Smooth muscle cell of the brain vasculature (primary cell): ENCODE measurements around the gene SLAMF9.

Experiments used
- DNase-seq: peaks from one replicate; pipeline ENCODE4 v3.0.0-alpha.2; 2012; ENCODE audit warnings: low read depth, low spot score

The SLAMF9 gene

DNA sequence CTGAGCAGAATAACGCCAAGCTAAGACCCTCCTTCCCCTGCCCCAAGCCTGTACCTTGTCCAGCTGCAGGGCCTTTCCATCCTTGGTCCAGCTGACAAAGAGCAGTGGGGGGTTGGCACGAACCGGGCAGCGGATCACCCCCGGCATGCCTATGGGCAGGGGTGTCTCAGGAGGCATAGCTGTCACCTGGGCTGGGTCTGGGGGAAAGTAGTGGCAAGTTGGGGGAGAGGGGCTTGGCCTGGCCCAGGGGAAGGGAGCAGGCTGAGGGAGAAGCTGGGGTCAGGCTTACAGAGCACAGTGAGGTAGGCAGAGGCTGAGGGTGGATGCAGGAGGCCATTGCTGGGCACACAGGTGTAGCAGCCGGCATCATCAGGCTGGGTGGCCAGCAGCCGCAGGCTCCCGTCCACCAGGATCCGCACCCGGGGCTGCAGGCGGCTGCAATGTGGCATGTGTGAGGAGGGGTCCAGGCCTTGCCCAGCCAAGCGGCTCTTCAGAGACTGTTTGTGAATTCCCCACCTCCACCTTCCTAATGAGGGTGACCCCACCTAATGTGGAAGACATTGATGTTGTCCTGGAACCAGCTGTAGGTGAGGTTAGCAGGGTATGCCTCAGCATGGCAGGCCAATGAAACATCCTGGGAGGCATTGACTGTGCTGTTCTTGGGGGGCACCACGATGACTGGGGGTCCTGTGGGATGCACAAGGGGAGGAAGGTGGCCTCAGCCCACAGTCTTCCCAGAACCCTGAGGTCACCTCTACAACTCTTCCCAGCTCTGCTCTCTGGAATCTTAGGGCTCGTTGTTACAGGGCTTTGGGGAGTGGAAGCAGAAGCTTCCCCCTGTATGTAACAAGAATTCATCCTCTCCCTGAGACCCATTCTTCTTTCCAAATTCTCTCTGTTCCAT is 19.6 kb downstream of the SLAMF9 start:
- no peak for DNase-seq

DNA sequence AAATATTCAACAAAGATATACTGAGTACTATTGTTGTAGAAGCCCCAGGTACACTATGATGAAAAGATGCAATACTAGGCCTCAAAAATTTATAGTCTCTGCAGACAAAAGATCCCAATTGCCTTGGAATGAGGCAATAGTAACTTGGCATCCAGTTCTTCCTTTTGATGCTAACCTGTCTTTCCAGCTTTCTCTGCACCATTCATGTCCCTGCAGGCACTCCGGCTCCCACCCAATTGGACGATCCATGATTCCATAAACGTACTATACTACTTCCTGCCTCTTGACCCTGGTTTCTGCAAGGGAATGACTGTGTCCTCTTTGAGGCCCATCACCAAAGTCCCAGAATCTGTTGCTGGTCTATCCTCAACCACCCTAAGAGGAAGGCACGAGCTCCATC is 20.7 kb downstream of the SLAMF9 start:
- no peak for DNase-seq

DNA sequence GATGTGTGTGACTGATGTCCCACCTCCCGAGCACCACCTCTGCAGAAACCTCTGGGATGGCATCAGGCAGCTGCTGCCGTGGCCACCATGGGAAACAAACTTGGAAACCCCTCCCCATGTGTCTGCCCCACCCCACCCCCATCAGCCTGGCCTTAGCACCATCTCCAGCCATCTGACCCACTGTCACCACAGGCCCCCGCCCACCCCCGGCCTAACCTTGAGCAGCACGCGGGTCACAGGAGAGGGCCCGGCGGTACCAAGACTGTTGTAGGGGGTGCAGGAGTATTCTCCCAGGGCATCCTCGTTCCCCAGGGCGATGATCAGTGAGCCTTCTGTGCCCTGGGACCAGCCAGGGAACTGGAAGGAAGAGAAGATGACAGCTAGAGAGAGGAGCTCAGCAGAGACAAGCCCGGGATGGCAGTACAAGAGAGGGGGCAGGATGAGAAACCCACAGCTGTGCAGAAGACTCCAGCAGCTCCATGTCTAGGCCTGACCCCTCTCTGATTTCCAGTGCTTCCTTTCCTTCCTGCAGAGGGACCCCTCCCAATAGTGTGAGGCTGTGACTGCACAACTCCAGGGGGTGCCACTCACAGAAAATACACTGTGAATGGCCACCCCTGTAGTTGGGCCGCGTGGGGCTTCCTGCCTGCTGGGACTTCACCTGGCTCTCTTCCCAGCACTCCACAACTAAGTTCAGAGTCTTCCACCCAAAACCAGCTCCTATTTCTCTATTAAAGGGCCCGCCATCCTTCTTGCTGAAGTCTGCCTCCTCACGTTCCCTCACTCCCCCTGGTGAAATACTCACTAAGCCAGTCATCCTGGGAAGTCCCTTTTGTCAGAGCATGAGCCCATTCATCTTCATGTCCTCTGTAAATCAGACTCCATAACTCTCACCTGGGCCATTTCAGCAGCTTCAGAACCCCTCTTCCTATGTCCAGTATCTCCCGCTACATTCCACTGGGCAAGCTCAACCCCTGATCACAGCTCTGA is 21.4 kb downstream of the SLAMF9 start:
- DNase-seq, result peak; percentile 37

DNA sequence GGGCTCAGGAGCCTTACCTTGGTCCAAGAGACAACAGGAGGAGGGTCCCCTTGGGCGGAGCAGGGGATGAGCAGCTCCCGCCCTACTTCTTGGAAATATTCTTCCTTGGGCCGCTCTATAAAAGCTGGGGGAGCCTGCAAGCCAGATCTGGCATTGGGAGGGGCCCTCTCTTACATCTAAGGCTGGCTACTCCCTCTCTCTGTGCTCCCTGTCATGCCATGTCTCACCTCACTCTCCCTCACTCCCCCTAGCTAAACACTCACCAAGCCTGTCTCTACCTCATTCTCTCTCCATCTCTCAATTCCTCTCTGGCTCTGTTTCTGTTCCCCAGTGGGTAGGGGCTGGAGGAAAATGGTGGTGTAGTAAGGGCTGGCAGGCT is 22.3 kb downstream of the SLAMF9 start:
- no peak for DNase-seq

DNA sequence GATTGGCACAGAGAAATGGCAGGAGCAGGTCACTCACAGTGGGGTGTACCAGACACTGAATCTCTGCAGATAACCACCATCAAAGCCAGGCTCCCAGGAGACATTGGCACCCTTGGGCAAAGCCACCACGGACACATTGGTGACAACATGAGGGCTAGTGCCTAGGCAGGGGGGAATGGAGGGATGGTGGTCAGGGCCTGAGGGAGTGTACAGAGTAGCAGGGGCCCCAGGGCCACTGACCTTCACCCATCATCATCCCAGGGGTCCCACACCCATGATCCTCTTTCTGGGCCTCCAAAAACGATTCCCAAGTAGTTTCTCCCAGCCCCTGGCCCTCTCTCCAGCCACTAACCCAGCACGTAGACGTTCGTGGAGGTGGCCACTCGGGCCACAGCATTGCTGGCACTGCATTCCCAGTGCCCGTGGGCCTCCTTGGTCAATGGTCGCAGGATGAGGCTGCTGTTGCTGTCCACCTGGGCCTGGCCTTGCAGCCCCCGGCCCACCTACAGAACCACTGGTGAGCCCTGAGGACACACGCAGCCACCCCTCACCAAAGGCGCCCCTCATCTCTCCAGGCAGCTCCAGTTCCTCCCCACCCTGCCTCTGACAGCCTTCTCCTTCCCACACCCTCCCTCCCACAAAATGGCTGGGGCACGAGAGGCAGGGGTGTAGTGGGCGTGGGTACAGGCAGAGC is 22.8 kb downstream of the SLAMF9 start:
- DNase-seq, result no peak

DNA sequence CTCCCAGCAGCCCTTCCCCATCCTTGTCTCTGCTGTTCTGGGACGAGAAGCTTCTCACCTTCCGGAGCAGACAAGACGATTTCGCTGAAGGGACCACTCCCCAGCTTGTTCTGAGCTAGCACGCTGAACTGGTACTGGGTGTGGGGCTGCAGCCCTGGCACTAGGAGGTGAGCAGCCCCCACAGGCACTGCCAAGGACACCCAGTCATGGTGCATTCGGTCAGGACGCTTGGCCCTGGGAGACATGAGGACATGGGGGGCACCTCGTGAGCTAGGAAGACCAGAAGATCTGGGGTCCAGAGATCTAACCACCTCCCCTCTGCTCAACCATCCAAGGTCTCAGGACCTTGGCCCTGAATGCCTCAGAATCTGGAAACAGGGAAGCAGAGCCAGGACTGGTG is 23.4 kb downstream of the SLAMF9 start:
- no peak for DNase-seq

DNA sequence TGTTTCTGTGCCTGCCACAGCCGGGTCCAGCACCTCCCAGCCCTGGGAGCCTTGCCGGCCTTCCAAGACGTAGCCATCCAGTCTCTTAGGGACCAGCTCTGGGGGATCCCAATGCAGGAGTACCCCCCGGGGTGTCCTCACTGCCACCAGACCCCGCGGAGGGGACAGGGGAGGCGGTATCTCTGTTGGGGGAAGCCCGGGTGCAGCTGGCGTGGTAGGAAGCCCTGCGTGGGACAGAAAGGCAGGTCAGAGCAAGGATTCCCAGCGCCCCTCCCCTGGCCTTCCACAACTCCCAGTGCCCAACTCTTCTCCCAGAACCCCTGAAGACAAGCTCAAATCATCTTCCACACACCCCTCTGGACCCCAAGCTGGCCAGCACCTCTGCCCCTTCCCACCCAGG is 23.8 kb downstream of the SLAMF9 start:
- DNase-seq, result no peak

DNA sequence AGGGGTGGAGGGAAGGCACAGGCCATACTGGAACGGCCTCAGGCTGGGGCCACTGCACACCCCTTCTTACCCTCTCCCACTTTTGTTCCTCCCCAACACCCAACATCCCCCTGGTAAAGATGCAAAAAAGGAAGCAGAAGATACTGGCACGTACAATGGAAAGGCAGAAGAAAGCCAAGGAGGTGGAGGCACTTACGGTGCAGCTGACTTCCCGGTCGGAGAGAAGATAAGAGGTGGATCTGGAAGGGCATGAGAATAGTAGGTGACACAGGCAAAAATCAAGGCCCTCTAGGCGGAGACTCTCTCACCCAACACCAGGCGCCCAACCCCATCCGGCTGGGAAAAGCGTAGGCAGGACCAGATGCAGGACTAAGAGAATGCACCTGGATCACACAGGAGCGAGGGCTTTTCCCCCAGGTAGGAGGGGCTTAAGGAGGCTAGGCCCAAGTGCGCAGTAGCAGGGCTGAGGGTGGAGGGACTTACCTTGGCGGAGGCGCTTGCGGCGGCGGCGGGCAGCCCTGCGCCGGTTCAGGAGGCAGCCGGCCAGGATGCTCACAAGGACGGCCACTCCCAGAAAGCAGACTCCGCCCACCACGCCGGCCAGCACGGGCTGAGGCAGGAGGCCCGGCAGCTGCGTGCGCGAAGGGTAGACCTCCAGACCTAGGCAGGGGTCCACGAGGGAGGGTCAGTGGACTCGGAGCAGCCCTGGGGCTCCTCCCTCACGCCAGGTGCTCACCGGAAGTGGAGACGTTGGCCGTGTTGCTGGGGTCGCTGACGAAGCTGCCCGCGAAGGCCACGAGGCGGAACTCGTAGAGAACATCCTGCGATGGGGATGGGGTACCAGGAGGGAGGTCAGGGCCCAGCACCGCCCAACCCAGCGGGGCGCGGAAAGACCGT is 24.6 kb downstream of the SLAMF9 start:
- DNase-seq, result no peak

DNA sequence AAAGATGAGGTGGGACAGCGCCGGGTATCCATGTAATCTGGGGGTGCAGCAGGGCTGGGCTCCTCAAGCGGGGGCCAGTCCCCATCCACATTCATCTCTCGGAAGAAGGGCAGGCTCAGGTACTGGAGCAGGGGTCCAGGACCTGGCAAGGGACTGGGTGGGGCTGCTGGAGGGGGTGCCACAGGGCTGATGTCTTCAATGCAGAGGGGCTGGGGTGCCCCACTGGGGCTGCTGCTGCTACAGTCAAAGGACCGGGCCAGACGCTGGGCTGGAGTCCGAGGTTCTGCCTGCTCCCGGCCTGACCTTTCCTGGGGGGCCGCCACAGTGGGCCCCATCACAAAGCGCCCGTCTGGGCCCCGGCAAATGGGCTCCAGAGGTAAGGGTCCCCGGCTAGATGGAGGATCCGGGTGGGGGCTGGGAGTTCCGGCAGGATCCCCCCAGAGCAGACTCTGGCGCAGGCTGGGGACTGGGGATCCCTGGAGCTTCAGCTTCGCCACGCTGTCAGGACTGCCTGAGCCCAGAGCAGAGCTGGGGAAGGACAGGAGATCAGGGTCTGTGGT is 25.5 kb downstream of the SLAMF9 start:
- DNase-seq, result no peak

DNA sequence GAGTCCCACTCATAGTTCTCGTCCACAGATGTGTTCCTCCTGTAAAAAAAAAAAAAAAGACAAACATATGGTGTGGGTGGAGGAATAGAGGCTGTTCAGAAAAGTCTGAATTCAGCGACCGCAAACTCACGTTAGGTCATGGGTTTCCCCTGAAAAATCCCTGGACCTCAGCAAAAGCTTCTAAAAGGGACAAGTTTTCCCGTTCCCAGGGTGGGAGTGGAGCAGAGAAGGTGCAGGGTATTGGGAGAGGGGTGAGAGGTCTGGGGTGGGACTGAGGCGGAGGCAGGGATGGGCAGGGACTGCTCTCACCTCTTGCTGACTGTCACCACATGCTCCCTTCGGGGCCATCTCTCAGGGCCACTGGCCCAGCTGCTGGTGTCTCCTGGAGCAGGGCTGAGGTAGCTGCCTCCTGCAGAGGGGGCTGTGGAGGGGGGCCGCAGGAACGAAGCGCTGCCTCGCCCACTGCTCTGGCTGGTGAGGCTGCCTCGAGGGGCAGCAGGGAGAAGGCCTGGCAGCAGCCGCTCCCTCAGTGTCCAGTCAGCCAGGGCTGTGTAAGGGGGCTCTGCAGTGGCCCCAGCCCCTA is 26.1 kb downstream of the SLAMF9 start:
- no peak for DNase-seq

DNA sequence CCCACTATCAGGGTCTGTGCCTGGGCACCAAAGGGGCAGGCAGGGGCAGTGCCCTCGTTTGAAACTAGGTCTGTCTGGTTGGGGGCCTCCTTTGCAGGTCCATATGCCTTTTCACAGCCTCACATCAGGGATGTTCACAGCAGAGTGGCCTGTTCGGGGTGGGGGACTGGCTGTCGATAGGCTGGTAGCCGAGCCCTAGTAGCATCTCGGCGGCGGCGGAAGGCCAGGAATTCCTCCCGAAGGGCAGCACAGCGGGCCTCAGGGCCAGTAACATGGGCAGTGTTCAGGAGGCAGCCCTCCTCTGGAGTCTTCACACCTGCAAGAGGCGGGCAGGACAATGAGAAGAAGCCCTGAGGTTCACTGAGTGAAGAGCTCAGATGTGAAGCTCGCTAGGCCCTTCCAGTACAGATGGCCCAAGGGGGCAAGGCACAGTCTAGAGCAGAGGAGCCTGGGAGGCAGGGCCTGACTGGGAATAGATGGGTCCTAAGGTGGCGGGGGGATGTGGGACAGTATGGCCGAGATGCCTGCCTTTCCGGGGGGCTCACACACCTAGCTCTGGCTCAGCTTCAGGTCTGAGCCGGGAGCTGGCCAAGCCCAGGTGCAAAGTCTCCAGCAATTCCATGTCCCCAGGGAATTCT is 26.7 kb downstream of the SLAMF9 start:
- DNase-seq, result no peak

DNA sequence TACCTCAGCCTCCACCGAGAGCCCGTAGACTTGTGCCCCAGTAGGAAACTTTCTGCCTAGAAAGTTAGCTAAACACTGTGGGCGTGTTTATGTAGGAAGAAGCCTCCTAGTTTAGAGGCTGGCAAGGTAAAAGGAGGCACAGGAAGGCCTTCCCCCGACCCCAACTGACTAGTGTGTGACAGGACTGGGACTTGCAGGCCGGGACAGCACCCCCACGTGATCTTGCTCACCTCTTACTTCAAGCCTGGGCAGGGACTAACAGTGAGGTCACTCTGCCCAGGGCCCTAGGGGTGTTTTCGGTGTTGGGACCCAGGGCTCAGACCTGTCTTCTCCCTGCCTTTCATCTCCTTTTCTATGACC is 28.3 kb downstream of the SLAMF9 start:
- no peak for DNase-seq

DNA sequence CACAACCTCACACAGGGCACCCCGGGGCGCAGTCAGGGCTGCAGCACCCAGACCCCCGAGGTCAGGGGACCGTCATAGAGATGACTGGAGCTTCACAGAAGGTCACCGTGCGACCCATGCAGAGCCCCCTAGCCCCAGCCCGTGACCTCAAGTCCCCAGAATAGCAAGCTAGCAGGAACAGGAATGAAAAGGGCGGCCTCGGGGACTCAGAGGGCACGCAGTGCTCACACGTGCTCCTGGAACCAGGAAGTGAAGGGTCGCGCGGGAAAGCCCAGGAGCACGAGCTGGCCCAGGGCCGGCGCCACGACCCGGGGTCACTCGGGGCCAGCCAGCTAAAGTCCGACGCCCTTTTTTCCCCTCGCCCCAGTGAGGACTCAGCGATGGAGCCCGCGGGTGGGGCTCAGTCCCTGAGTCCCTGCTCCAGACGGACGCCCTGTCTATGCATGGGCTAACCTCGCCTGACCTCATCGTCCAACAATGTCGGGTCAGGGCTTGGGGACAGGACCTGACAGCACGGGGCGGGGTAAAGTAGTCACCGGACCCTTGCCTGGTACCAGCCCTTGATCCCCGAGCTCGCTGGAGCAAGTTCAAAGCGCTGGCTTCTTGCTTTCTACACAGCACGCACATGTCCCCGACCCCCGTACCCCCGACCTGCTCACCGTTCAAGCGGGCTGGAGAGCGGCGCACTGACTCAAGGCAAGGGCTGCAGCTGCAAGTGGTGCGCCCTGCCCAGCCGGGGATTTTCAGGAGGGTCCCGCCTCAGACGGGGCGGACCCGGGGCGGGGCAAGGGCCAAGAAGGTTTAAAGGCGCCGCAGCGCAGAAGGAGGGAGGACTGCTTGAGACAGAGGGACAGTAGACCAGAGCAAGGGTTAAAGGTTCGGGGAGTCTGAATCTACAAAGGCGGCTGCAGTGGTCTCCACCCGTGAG is 29.0 kb downstream of the SLAMF9 start, which contains the start of gene TAGLN2:
Gene TAGLN2 (minus strand): TSS at position 717 of the 928 bp plus-strand sequence. CDS start 4,998 bp downstream, outside the sequence.
- peak; percentile 83 for DNase-seq

DNA sequence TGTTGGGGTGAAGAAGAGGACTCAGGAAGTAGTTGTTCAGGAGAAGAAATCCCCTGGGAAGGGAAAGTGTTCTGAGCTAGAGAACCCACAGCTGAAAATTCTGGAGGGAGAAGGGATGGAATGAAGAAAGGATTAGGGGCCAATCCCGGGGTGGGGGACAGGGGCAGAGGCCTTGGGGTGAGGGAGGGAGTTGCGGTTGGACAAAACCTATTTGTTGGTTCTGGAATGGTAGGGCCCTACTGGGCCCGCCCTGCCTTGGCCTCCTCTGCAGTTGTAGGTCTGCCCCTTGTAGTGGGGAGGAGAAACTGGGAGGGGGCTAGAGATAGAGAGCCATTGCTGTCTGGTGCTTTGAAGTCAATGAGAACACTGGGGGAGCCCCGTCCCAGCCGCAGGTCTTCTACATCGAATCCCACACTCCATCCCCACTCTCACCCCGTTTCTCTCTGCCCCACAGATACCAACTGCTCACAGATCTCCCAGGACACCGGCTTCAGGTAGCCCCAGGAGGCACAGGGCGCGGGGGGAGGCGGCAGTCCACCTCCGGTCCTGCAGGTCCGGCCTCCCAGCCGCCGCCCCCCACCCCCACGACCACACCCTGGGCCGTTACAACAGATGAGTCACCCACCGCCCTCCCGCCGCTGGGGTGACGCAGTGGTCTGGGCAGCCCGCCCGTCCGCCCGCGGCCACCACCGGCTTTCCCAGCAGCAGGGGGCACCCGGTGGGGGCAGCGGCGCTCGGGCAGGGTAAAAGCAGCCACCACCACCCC is 29.8 kb downstream of the SLAMF9 start:
- DNase-seq, result peak; percentile 78

DNA sequence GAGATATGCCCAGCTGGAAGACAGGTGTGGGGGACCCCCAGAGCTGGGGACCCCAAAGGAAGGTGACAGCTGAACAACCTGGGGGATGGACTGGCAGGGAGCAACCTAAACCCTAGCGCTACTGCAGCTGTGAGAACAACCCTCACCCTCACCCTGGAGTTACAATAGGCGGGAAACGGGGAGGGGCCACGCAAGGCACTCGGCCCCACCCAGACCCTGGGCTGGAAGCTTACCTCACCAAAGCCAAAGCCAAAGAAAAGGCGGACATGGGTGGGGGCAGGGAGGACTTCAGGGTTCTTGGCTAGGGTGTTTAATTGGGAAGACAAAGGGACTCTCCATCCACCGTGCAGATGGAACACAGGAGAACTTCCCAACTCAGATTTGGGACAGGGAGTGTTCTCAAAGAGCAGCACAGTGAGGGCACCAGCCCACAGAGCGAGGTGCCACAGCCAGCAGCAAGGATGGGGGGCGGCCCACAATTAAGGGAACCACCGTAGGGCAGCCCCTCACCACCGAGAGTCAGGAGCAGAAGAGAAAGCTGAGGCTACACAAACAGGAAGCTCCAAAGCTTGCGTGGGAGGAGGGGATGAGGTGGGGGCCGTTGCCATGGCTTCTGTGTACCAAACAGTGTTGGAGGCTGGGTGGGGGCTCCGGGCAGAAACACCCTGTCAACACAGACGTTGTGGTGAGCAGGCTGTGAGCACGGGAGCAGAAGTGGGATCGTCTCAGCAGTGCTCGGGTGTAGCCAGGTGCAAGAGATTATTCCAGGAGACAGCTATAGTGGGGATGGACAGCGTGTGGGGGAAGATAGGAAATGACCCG is 30.6 kb downstream of the SLAMF9 start:
- no peak for DNase-seq

DNA sequence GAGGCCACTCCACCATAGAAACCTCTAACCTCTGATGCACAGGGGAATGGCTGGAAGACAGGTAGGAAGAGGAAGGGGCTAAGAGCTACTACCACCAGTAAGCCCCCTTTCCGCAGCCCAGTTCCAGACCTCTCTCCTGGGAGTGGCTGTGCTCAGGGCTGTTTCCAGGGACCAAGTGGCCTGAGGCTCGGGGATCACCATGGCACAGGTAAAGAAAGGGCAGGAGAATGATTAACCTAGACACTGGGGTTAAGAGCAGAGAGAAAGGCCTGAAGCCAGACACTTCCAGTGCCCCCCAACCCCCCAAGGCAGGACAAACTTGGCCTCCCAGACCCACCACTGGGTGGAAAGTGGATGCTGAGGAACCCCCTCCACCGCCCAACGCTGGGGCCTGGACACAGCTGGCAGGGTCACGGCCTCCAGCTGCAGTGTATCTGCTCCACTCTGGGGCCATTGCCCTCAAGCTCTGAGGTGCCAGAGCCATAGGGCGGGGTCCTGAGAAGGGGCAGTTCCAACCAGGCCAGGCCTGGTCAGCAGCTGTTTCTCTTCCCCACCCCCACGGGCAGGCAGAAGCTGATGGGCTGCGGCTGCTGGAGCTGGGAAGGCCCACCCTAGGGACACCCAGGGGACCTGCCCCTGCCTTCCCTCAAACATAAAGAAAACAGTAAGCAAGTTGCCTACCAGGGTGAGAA is 31.4 kb downstream of the SLAMF9 start:
- DNase-seq, result no peak
